HepG2 (cell line): ENCODE measurements around the gene EIF2AK2. TPM values are rescaled to one million over a fixed set of nuclear protein-coding genes. Genes with fewer than 3 reads are reported as not detected.

Source experiments
- ATAC-seq: fragments of 200-7000 bp; cut with Tn5 transposase; 3 replicates; pipeline ENCODE4 v1.9.1; 2020; ENCODE audit warnings: mild to moderate bottlenecking, moderate library complexity
- BruUV-seq: library from RNA; stranded (reverse); fragments of 400-500 nt; replicated peaks from 2 replicates; lab custom pipeline; 2021; lab: Mats Ljungman, UMichigan
- CTCF ChIA-PET: fragments of 300-600 bp; formaldehyde crosslinking; extraction: SDS; loops from one replicate; lab custom pipeline; 2021; ENCODE audit warnings: low total read pairs, inconsistent platforms, low intra/inter-chr PET ratio; lab: Yijun Ruan, JAX
- POLR2A ChIA-PET: fragments of 350-600 bp; sonication (Branson Sonifier 250); formaldehyde crosslinking; loops from one replicate; lab custom pipeline; 2020; ENCODE audit warnings: antibody characterized with exemption, inconsistent platforms; lab: Yijun Ruan, JAX
- DNase-seq: peaks from one replicate; pipeline ENCODE4 v3.0.0-alpha.2; 2015; ENCODE audit warnings: low spot score
- FAIRE-seq: peaks from 3 replicates; lab custom pipeline; 2011; peaks lifted over from hg19 to GRCh38; lab: Jason Lieb, UNC
- H2AFZ ChIP-seq: one replicate; pipeline ENCODE4 v1.6.1; 2011; ENCODE audit warnings: low read length, inconsistent platforms
- H3K27ac ChIP-seq: fragments of 300-600 bp; 3 replicates; pipeline ENCODE4 v1.8.0; 2011; ENCODE audit warnings: mixed run types, mild to moderate bottlenecking, mixed read lengths, low read length, inconsistent platforms; ENCODE audit not compliant: insufficient read depth; ENCODE audit errors: extremely low read length
- H3K27me3 ChIP-seq, 2 experiments: fragments of 200-600 bp in 1 of 2; 2 replicates in 1 of 2; 3 replicates in 1 of 2; pipeline versions ENCODE4 v1.6.0 to v1.8.0; 2011; ENCODE audit warnings: low read length in 2 of 2, mild to moderate bottlenecking in 2 of 2, moderate library complexity in 2 of 2, inconsistent platforms in 1 of 2; ENCODE audit not compliant: insufficient read depth in 2 of 2, control insufficient read depth in 1 of 2
- H3K36me3 ChIP-seq, 2 experiments: fragments of 200-600 bp in 1 of 2; replicated peaks in 1 of 2; 2 replicates in 1 of 2; 3 replicates in 1 of 2; pipeline versions ENCODE4 v1.5.1 to v1.8.0; 2011; ENCODE audit warnings: low read length in 2 of 2, inconsistent platforms in 1 of 2; ENCODE audit not compliant: insufficient read depth in 2 of 2, control insufficient read depth in 1 of 2
- H3K4me1 ChIP-seq: 2 replicates; pipeline ENCODE4 v1.5.1; 2012; ENCODE audit warnings: low read length, inconsistent platforms; ENCODE audit not compliant: insufficient read depth
- H3K4me2 ChIP-seq: 2 replicates; pipeline ENCODE4 v1.6.0; 2011; ENCODE audit warnings: low read depth, low read length, inconsistent platforms
- H3K4me3 ChIP-seq, 3 experiments: fragments of 200-600 bp in 1 of 3; sonication (generic), shearing (Covaris generic) in 1 of 3; replicated peaks in 1 of 3; 2 replicates each; pipeline ENCODE4 v1.5.1; 2011 to 2016; ENCODE audit warnings: low read length in 3 of 3, inconsistent platforms in 2 of 3, low read depth in 2 of 3, mild to moderate bottlenecking in 2 of 3, control low read depth in 1 of 3, mixed read lengths in 1 of 3; ENCODE audit not compliant: insufficient read depth in 1 of 3
- H3K79me2 ChIP-seq: one replicate; pipeline ENCODE4 v1.6.1; 2011; ENCODE audit warnings: low read length, inconsistent platforms; ENCODE audit not compliant: insufficient read depth
- H3K9ac ChIP-seq: 2 replicates; pipeline ENCODE4 v1.6.0; 2011; ENCODE audit warnings: mild to moderate bottlenecking, low read depth, low read length, inconsistent platforms; ENCODE audit not compliant: insufficient read depth
- H3K9me3 ChIP-seq: 2 replicates; pipeline ENCODE4 v1.5.1; 2012; ENCODE audit warnings: mild to moderate bottlenecking, low read length
- H4K20me1 ChIP-seq: 2 replicates; pipeline ENCODE4 v1.6.0; 2011; ENCODE audit warnings: inconsistent platforms, mild to moderate bottlenecking, low read length, moderate library complexity; ENCODE audit not compliant: insufficient read depth
- CHCHD3 ChIP-seq: sonication (generic); formaldehyde crosslinking; IDR thresholded peaks from 2 replicates; pipeline ENCODE4 v1.8.0; 2022; ENCODE audit warnings: mild to moderate bottlenecking, missing genetic modification reagents, moderate library complexity
- FOXA3 ChIP-seq: IDR thresholded peaks from 2 replicates; pipeline ENCODE4 v1.6.1; 2016; ENCODE audit warnings: missing genetic modification reagents, missing compliant biosample characterization
- MTA1 ChIP-seq: sonication (generic); formaldehyde crosslinking; IDR thresholded peaks from 2 replicates; pipeline ENCODE4 v1.4.0; 2020; ENCODE audit warnings: missing genetic modification reagents, mild to moderate bottlenecking, borderline replicate concordance
- MTERF4 ChIP-seq: sonication (generic); formaldehyde crosslinking; IDR thresholded peaks from 2 replicates; pipeline ENCODE4 v1.8.0; 2023; ENCODE audit warnings: mild to moderate bottlenecking, missing genetic modification reagents
- NAIF1 ChIP-seq: sonication (generic); formaldehyde crosslinking; IDR thresholded peaks from 2 replicates; pipeline ENCODE4 v1.5.0; 2020; ENCODE audit warnings: mild to moderate bottlenecking, missing genetic modification reagents, borderline replicate concordance
- PRPF4 ChIP-seq: fragments of 200-400 bp; formaldehyde crosslinking; IDR thresholded peaks from 2 replicates; pipeline ENCODE4 v1.6.1; 2016; ENCODE audit warnings: low read length, low read depth; ENCODE audit not compliant: poor library complexity, severe bottlenecking
- RXRB ChIP-seq: IDR thresholded peaks from 2 replicates; pipeline ENCODE4 v1.6.1; 2016; ENCODE audit warnings: borderline replicate concordance, missing genetic modification reagents, missing compliant biosample characterization
- TCF12 ChIP-seq, 2 experiments: fragments of 450-650 bp in 1 of 2; sonication (generic) in 1 of 2; formaldehyde crosslinking in 1 of 2; IDR thresholded peaks; 2 replicates each; pipeline versions ENCODE4 v1.6.1 to v1.8.0; 2017 to 2022; ENCODE audit warnings: antibody characterized with exemption in 1 of 2, mild to moderate bottlenecking in 1 of 2, missing genetic modification reagents in 1 of 2, moderate library complexity in 1 of 2
- TIGD3 ChIP-seq: sonication (generic); formaldehyde crosslinking; IDR thresholded peaks from 2 replicates; pipeline ENCODE4 v1.5.1; 2020; ENCODE audit warnings: mild to moderate bottlenecking, missing genetic modification reagents, borderline replicate concordance
- ZBTB37 ChIP-seq: sonication (generic); formaldehyde crosslinking; IDR thresholded peaks from 2 replicates; pipeline ENCODE4 v1.4.0; 2020; ENCODE audit warnings: mild to moderate bottlenecking, missing genetic modification reagents
- ZFX ChIP-seq: sonication (generic); formaldehyde crosslinking; IDR thresholded peaks from 2 replicates; pipeline ENCODE4 v1.4.0; 2020; ENCODE audit warnings: mild to moderate bottlenecking, low read depth, missing genetic modification reagents, moderate library complexity
- ZNF556 ChIP-seq: sonication (generic); formaldehyde crosslinking; IDR thresholded peaks from 2 replicates; pipeline ENCODE4 v1.4.0; 2020; ENCODE audit warnings: mild to moderate bottlenecking, missing genetic modification reagents, borderline replicate concordance
- ZSCAN12 ChIP-seq: sonication (generic); formaldehyde crosslinking; IDR thresholded peaks from 2 replicates; pipeline ENCODE4 v1.9.0; 2021; ENCODE audit warnings: mild to moderate bottlenecking, missing genetic modification reagents
- ZXDC ChIP-seq: sonication (generic); formaldehyde crosslinking; IDR thresholded peaks from 2 replicates; pipeline ENCODE4 v1.5.0; 2020; ENCODE audit warnings: mild to moderate bottlenecking, missing genetic modification reagents
- WGBS: methylation state at CpG from one replicate; pipeline ENCODE4 v1.1.6; 2017; ENCODE audit warnings: low lambda C conversion rate; 5-methylcytosine and 5-hydroxymethylcytosine counted together
- in situ Hi-C: cut with HindIII; loops from 2 replicates; pipeline ENCODE4 v1.10.0; 2017; ENCODE audit warnings: low pct_unique_long_range_greater_than_20kb; ENCODE audit not compliant: extremely low pct_ligation_motif_present
- intact Hi-C: fragments of 100-400 bp; cut with micrococcal nuclease; formaldehyde crosslinking; loops from one replicate; pipeline ENCODE4 v1.10.0; 2022; ENCODE audit not compliant: unreplicated experiment
- polyA plus RNA-seq, 8 experiments: library from polyadenylated mRNA; depleted of rRNA in 3 of 8; stranded (reverse) in 7 of 8; unstranded in 1 of 8; fragments of >200 nt; fragmentation: Illumina TruSeq in 4 of 8; extraction: Trizol in 4 of 8; gene quantifications; 2 replicates each; pipeline versions ENCODE4 v1.2.1 to v1.2.3, GENCODE V29; 2011 to 2016; ENCODE audit warnings: low read depth in 4 of 8, missing spikeins in 1 of 8, mixed read lengths in 1 of 8; ENCODE audit not compliant: insufficient read depth in 1 of 8
- total RNA-seq, 5 experiments: library from RNA; depleted of rRNA; stranded (reverse); fragments of >200 nt; fragmentation: Illumina TruSeq; extraction: Trizol; gene quantifications; 2 replicates each; pipeline ENCODE4 v1.2.3, GENCODE V29; 2016; ENCODE audit warnings: low read depth in 1 of 5

The EIF2AK2 gene
- total and polyA plus RNA-seq, 2 of the 13 experiments (the other 11 are each of a cell fraction or from before 2014, with no cell fraction given), result 10.2 to 26.1 TPM

GRCh38 chr2:37156071-37156856, 516 bp downstream of the EIF2AK2 start:
- 1% methylated on average over 16 of the region's 27 CpGs for WGBS
- ChIA-PET CTCF (no interaction called here), POLR2A (interaction anchor here (0.5 to 2.8 kb wide), 9 partner anchors 9 to 1595 kb away, joined by 3 to 12 read pairs (median 3); partner anchors contain the start of genes CEBPZ, CEBPZOS, NDUFAF7 and SRSF7)
- Histone ChIP-seq H3K9ac (peak overlapping the region; percentile 88), H3K36me3 (no peaks in the 10 kb centered on the region), H3K9me3 (no peaks in the 10 kb centered on the region), H3K4me3 (peak overlapping the region; percentile 89 to 98 (median 94)), H4K20me1 (no peaks in the 10 kb centered on the region), H3K79me2 (peaks cover 42% of the 10 kb centered on the region), H3K27ac (peak overlapping the region; percentile 74), H3K4me1 (peaks cover 53% of the 10 kb centered on the region), H2AFZ (peak overlapping the region; percentile 61), H3K27me3 (no peaks in the 10 kb centered on the region; a peak in 1 of 5 replicates), H3K4me2 (peak overlapping the region; percentile 92)
- BruUV-seq, result no TSS peak
- DNase-seq (peak; percentile 42), ATAC-seq (peak; percentile 56), FAIRE-seq (no peak)
- in situ Hi-C loops (loop anchor here (5.0 to 25.0 kb wide), 2 partner anchors 71 to 731 kb away; no protein-coding TSS in a partner anchor), intact Hi-C loops (loop anchor here (2.0 kb wide), 1 partner anchor 41 kb away; the partner anchor contains the start of gene CEBPZOS)
- TF ChIP-seq NAIF1, result 0 out of 2 replicates have a peak, but pooled peaks have one; percentile 8
- 0 out of 2 replicates have a peak, but pooled peaks have one; percentile 5 for TF ChIP-seq CHCHD3 (CRISPR knock-in tag)
- TF ChIP-seq MTERF4 (CRISPR knock-in tag), result peak; percentile 24; the same call in 1 of the 2 replicates
- 0 out of 2 replicates have a peak, but pooled peaks have one; percentile 46 for TF ChIP-seq ZBTB37 (CRISPR knock-in tag)
- TF ChIP-seq TCF12 (IDR thresholded peaks at IDR 0.05), result no peak
- peak; percentile 54; the same call in 1 of the 2 replicates for TF ChIP-seq TCF12 (CRISPR knock-in tag; IDR thresholded peaks at IDR 0.05)
- 0 out of 2 replicates have a peak, but pooled peaks have one; percentile 4 for TF ChIP-seq FOXA3
- TF ChIP-seq ZXDC (CRISPR knock-in tag), result 0 out of 2 replicates have a peak, but pooled peaks have one; percentile 28
- no peak for TF ChIP-seq RXRB (CRISPR knock-in tag)
- no peak for TF ChIP-seq PRPF4
- TF ChIP-seq ZNF556 (CRISPR knock-in tag), result peak; percentile 21; the same call in 1 of the 2 replicates
- peak; percentile 14; the same call in 1 of the 2 replicates for TF ChIP-seq MTA1 (CRISPR knock-in tag)
- TF ChIP-seq ZSCAN12, result 0 out of 2 replicates have a peak, but pooled peaks have one; percentile 14
- TF ChIP-seq TIGD3 (CRISPR knock-in tag), result no peak
- TF ChIP-seq ZFX (CRISPR knock-in tag), result peak; percentile 52
